22Rv1 (cell line): ENCODE measurements around the gene ATP2A3.

Experiments used
- H3K27ac ChIP-seq: fragments of 450-650 bp; 2 replicates; pipeline ENCODE4 v1.5.1; 2017
- CTCF ChIP-seq: fragments of 450-650 bp; IDR thresholded peaks from 2 replicates; pipeline ENCODE4 v1.5.1; 2017; ENCODE audit warnings: mild to moderate bottlenecking
- ZFX ChIP-seq: fragments of 450-650 bp; IDR thresholded peaks from 2 replicates; pipeline ENCODE4 v1.6.1; 2017; ENCODE audit warnings: antibody characterized with exemption, borderline replicate concordance

The ATP2A3 gene

DNA sequence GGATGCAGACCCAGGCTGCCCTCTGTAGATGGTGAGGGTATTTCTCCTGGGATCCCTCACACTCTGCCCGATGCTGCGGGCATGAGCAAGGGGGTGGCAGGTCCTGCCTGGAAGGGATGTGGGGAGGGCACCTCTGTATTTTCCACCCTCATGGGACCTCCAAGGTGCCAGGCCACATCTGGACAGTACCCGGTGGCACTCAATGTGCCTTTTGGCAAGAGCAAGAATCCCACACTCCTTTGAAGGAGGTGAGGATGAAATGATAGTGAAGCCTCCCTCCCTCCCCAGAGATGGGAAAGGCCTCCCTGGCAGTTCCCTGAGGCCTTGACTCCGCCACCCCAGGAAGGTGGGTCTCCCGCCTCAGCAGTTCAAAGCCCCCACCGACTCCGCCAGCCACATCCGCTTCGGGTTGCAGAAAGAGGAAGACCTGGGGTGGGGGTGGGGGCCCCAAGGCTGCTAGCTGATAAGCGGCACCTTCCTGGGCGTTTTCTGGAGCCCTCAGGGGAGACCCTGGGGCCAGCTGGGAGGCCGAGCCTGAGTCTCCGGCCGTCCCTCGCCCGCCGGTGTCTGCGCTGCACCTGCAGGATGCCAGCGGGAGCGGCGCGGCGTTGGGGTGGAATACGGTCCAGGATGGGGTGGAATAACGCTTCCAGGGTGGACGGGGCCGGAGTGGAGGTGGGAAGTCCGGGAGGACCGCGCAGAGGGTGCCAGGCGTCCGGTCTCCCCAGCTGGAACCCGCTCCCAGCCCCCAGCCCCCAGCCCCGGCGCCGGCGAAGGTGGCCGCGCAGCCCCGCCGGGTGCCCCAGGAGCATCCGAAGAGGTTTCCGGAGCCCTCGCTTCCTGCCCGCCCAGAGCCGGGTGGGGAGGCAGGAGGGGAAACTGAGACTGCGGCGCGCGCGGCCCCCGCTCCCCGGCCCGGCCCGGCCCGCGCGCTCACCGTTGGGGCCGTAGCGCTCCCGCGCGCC, 718 bp downstream of the ATP2A3 start:
- TF ChIP-seq CTCF (no peak), ZFX (no peak)
- no peak overlapping the region for H3K27ac ChIP-seq

GRCh38 chr17:3962965-3963236, 1.3 kb downstream of the ATP2A3 start:
- H3K27ac ChIP-seq = no peak overlapping the region
- TF ChIP-seq ZFX (no peak), CTCF (no peak)

- TF ChIP-seq CTCF = no peak
- TF ChIP-seq ZFX = no peak
- no peak overlapping the region for H3K27ac ChIP-seq
These were observed 1.8 kb downstream of the ATP2A3 start for GRCh38 chr17:3962217-3962964.

- TF ChIP-seq CTCF (no peak), ZFX (no peak)
- H3K27ac ChIP-seq = no peak overlapping the region
These were observed 2.6 kb downstream of the ATP2A3 start for GRCh38 chr17:3961564-3962047.

DNA sequence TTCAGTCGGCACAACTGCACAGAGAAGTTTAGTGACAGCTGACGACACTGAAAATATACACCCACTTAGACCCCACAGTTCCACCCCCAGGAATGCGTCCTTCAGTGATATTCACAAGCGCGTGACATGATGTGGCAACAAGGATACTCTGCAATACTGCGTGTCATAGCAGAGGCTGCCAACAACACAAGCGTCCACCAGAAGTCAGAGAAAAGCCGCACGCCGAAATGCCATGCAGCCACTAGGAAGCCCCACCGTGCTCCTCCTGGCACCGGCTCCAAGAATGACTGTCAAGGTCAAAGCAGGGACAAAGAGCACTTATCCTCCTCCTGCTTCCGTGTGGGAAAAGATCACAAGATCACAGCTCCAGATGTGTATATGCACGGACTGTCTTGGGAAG, 3.5 kb downstream of the ATP2A3 start:
- no peak overlapping the region for H3K27ac ChIP-seq
- TF ChIP-seq ZFX (no peak), CTCF (no peak)

DNA sequence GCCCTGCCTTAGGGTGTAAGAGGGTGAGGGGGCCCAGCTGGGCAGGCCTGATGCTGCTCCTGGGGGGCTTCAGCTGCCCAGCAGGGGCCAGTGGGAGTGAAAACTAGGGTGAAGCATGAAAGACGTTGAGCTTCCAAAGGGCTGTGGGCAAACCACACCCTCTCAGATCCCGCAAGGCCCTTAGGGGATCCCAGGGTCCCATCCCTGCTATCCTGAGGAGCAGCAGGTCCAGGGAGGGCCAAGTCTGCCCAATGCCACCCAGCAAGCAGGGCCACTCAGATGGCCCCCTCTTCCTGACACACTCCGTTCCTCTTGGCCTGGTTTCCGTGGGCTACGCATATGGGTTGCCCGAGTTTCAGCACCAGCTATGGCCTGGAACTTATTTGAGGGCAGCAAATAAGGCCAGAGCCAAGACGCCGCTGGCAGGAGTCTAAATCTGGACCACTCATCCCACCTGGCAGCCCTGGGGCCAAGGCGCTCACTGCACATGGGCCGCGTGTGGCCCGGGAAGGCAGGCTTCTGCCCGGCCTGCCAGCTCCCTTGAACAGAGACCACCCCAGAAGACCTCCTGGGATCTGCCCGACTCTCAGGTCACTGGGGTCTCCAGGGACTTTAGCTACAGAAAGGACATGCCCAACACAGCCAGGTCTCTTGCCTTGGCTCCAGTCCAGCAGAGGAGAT, 4.2 kb downstream of the ATP2A3 start:
- H3K27ac ChIP-seq = no peak overlapping the region
- TF ChIP-seq ZFX (no peak), CTCF (no peak)
